ENCODE measurements around the gene DUSP5. TPM values are rescaled to one million over a fixed set of nuclear protein-coding genes. Genes with fewer than 3 reads are reported as not detected.

The DUSP5 gene
- total RNA-seq, 3 donors from 2014 or later, result 3.8 to 35.4 (median 26.9) TPM

GRCh38 chr10:110546077-110546476 is 48.4 kb downstream of the DUSP5 start:
- Histone ChIP-seq H3K4me1 (no peaks in the 10 kb centered on the region), H3K36me3 (no peaks in the 10 kb centered on the region), H3K27ac (no peak overlapping the region), H3K27me3 (no peaks in the 10 kb centered on the region), H3K4me3 (no peak overlapping the region), H3K9me3 (no peaks in the 10 kb centered on the region)
- TF ChIP-seq POLR2A (IDR thresholded peaks at IDR 0.05) (no peak), POLR2AphosphoS5 (IDR thresholded peaks at IDR 0.05) (no peak)
- TF ChIP-seq, protein P1, sequence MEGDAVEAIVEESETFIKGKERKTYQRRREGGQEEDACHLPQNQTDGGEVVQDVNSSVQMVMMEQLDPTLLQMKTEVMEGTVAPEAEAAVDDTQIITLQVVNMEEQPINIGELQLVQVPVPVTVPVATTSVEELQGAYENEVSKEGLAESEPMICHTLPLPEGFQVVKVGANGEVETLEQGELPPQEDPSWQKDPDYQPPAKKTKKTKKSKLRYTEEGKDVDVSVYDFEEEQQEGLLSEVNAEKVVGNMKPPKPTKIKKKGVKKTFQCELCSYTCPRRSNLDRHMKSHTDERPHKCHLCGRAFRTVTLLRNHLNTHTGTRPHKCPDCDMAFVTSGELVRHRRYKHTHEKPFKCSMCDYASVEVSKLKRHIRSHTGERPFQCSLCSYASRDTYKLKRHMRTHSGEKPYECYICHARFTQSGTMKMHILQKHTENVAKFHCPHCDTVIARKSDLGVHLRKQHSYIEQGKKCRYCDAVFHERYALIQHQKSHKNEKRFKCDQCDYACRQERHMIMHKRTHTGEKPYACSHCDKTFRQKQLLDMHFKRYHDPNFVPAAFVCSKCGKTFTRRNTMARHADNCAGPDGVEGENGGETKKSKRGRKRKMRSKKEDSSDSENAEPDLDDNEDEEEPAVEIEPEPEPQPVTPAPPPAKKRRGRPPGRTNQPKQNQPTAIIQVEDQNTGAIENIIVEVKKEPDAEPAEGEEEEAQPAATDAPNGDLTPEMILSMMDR (IDR thresholded peaks at IDR 0.05), result no peak
- DNase-seq (ENCODE audit: low spot score in 2 of 2), result no peak
- intact Hi-C loops (cut with DNase I; ENCODE audit: low total_unique reads), result loop anchor here (10.0 kb wide), 1 partner anchor 221 kb away; no protein-coding TSS in a partner anchor

DNA sequence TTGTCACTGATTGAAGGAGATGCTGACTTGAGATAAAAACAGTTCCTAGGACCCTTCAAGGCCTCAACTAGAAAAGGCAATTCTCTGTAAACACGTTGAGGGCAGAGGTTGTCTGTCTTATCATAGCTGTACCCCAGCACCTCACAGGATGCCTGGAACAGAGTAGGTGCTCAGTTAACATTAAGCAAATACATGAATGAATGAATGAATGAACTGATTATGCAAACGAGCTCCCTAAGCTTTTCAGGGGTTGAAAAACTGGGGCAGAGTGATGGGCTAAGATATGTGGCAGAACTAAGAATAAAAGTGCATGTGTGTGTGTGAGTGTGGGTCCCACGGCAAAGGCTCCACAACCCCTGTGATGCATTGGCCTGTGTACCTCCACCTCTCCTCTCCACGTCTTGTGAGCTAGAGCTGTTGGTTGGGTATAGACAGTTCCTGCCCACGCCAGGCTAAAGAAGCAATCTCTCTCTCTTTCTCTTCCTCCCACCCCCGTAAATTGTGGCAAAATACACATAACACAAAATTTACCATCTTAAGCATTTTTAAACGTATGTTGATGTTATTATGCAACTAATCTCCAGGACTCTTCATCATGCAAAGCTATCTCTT is 48.9 kb downstream of the DUSP5 start:
- no peak for DNase-seq (ENCODE audit: low spot score in 2 of 2)
- Histone ChIP-seq H3K36me3 (no peaks in the 10 kb centered on the region), H3K27me3 (no peaks in the 10 kb centered on the region), H3K4me3 (no peak overlapping the region), H3K4me1 (no peaks in the 10 kb centered on the region), H3K27ac (no peak overlapping the region), H3K9me3 (no peaks in the 10 kb centered on the region)
- TF ChIP-seq POLR2AphosphoS5 (IDR thresholded peaks at IDR 0.05), result no peak
- TF ChIP-seq, protein P1 (IDR thresholded peaks at IDR 0.05), result no peak
- TF ChIP-seq POLR2A (IDR thresholded peaks at IDR 0.05), result no peak
- intact Hi-C loops (cut with DNase I; ENCODE audit: low total_unique reads), result loop anchor here (10.0 kb wide), 1 partner anchor 222 kb away; no protein-coding TSS in a partner anchor

DNA sequence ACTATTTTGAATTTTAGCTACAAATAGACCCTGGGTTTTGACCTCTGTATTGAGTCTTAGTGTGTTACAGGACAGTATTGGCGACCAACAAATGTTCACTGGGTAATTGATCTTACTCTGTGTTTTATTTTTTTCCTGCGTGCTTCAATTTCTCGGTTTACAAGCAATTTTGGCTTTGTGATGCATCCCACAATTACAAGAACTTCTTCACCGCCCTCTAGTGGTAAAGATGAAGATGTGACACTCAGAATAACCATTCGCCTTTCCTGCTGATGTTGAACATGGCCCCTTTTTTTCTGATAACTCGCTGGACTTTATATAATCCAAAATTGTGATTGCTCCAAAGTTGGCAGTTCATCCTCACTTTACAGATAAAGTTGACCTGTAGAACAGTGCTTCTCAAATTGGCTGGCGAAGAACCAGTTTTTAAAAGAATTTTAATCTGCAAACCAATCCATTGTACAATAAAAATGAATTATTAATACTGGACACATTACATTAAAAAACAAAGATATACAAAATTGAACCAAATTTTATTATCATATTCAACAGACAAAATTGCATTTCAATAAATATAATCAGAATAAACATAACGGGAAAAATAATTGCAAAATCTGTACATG is 49.5 kb downstream of the DUSP5 start:
- DNase-seq (ENCODE audit: low spot score in 2 of 2), result no peak
- intact Hi-C loops (cut with DNase I; ENCODE audit: low total_unique reads), result loop anchor here (10.0 kb wide), 1 partner anchor 222 kb away; no protein-coding TSS in a partner anchor

DNA sequence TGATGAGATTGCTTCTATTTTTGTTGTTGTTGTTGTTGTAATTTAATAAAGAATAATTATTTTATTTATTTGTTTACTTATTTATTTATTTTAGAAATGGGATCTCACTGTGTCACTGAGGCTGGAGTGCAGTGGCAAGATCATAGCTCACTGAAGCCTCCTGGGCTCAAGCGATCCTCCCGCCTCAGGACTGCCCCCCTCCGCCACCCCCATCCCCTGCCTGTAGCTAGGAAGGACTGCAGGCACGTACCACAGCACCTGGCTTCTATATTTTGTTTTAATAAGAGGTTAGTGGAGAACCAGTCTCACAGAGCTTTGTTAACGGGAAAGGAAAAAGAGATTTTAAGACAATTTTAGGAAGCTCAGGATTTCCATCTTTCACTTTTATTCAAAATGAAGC is 50.3 kb downstream of the DUSP5 start:
- Histone ChIP-seq H3K4me1 (no peaks in the 10 kb centered on the region), H3K9me3 (no peaks in the 10 kb centered on the region), H3K27me3 (no peaks in the 10 kb centered on the region), H3K4me3 (no peak overlapping the region), H3K36me3 (no peaks in the 10 kb centered on the region), H3K27ac (no peak overlapping the region)
- no peak for TF ChIP-seq POLR2AphosphoS5 (IDR thresholded peaks at IDR 0.05)
- no peak for TF ChIP-seq POLR2A (IDR thresholded peaks at IDR 0.05)
- intact Hi-C loops (cut with DNase I; ENCODE audit: low total_unique reads), result loop anchor here (10.0 kb wide), 1 partner anchor 223 kb away; no protein-coding TSS in a partner anchor
- DNase-seq (ENCODE audit: low spot score in 2 of 2), result no peak

More for the DNA sequence above, 49.5 kb downstream of the DUSP5 start:
- Histone ChIP-seq H3K27ac (no peak overlapping the region), H3K4me3 (no peak overlapping the region), H3K27me3 (no peaks in the 10 kb centered on the region), H3K4me1 (no peaks in the 10 kb centered on the region), H3K9me3 (no peaks in the 10 kb centered on the region), H3K36me3 (no peaks in the 10 kb centered on the region)
- TF ChIP-seq, protein P1 (IDR thresholded peaks at IDR 0.05), result peak; percentile 76 to 86 (median 77)
- no peak for TF ChIP-seq POLR2AphosphoS5 (IDR thresholded peaks at IDR 0.05)

- no peak overlapping the region for H3K27ac ChIP-seq
Measured at GRCh38 chr10:110549211-110549610, 51.5 kb downstream of the DUSP5 start.

More at GRCh38 chr10:110549211-110549610, 51.5 kb downstream of the DUSP5 start:
- Histone ChIP-seq H3K27me3 (no peaks in the 10 kb centered on the region), H3K9me3 (no peaks in the 10 kb centered on the region), H3K36me3 (no peaks in the 10 kb centered on the region), H3K4me3 (no peak overlapping the region), H3K4me1 (no peaks in the 10 kb centered on the region)
- no peak for DNase-seq (ENCODE audit: low spot score in 2 of 2)
- intact Hi-C loops (cut with DNase I; ENCODE audit: low total_unique reads), result loop anchor here (10.0 kb wide), 1 partner anchor 224 kb away; no protein-coding TSS in a partner anchor
- TF ChIP-seq, protein P1 (IDR thresholded peaks at IDR 0.05), result no peak
- TF ChIP-seq POLR2AphosphoS5 (IDR thresholded peaks at IDR 0.05) (no peak), POLR2A (IDR thresholded peaks at IDR 0.05) (no peak)
